GM19324 (cell line): ENCODE data around the gene NRCAM.

Experiments
- ATAC-seq: cut with Tn5 transposase; IDR thresholded peaks from one replicate; pipeline ENCODE4 v1.9.1; 2021; ENCODE audit warnings: mild to moderate bottlenecking, moderate library complexity; ENCODE audit not compliant: unreplicated experiment, low FRiP score

The NRCAM gene

GRCh38 chr7:108430664-108431063 lies 25.6 kb downstream of the NRCAM start:
- ATAC-seq, result no peak

DNA sequence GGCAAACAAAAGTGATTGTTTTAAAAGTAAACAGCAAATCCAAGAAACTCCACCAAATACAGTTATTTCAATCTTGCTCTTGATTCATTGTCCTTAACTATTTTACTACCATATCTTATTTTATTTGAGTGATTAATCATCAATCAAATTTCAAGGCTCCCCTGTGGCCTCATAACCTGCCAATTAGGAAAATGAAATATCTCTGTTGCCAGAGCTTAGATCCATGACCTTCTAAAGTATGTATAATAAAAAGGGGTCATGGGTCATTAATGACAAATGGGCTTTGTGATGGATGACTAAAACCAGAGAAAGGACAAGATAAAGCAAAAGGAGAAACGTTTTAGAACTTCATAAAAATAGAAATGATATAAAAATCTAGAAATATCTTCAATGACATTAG lies 28.5 kb downstream of the NRCAM start:
- ATAC-seq, result no peak

DNA sequence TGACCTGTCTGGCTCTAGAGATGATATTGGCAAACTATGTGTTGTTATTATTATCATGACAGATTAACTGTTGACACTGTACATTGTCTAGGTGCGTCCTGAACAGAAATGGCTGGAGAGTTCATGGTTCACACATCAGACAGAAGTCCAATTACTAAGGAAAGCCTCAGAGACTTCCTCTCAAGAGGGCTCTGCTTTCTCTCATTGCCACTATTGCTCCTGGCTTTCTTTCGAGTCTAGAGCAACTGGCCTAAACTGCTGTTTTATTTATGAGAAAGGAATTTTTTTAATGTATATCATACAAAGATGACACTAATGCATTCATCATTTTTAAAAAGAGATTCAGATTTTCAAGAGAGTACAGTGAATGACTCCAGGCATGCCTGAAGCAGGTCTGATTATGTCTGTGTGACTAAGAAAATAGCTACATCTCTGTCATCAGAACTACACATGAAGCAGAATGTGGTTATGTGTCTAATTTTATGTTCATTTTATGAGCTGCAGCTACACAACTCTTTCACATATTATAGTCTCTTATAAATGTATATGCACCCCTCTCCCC lies 30.4 kb downstream of the NRCAM start:
- ATAC-seq, result no peak

GRCh38 chr7:108424013-108424412 lies 32.2 kb downstream of the NRCAM start:
- ATAC-seq, result no peak

DNA sequence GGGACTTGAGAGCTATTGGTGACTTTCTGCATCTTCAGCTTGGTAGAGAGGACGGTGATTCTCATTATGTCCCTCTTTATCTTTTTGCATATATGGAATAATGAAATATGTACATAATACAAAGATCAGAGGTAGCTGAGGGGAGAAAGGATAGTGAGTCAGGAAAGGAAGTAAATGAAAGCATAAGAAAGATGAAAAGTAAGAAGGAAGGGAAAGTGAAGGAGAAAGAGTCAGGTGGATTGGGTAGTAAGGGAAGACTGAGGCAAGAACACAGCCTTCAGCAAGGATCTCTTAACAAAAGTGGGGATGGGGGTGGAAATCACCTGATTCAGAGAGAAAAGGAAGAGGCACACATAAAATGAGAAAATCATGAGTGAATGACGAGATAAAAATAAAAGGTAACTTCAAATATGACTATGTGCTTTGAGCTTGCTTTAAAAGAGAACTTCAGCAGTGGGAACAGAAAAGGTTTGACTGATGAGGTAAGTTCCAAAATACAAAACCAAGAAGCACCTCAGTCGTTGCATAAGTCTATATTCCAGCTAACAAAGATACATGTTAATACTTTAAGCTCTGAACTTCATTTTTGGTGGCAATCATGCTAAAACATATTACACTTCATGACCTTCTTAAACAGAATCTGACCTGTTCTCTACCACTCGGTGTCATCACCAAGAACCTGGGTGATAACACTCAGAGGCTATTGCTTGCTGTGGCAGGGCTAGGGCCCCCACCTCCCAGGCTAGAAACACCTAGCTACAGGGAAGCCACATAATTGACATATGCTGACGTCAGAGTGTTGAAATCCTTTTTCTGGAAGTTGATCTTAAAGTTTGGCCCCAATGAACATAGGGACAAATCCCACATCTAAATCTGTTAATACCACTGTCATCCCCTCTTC lies 32.9 kb downstream of the NRCAM start:
- ATAC-seq, result no peak

DNA sequence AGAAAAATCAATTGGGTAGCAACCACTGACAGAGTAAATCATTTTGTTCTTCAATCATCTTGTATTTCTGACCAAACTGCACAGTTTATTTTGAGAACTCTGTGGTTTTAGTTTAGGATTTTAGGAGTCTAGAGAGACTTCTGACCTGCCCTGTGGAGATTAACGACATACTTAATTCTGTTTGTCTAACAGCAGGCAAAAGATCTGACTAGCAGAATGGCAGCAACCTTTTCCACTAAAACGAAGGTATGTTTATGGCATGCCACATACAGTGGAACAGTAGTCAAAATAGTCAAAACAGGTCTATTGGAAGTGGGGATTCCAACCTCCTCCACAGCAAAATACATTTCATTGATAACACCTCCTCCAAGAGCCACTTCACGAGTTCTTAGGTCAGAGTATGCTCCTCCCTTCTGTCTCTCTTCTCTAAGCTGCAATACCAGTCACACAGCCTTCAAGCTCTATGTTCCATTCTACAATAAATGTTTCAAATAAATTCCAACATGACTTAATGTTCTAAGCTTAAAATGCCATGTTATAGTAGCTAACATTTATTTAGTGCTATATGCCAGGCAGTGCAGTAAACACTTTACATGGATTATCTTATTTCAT lies 34.4 kb downstream of the NRCAM start:
- ATAC-seq, result no peak

GRCh38 chr7:108419961-108420908 lies 36.0 kb downstream of the NRCAM start:
- no peak for ATAC-seq

GRCh38 chr7:108418946-108419345 lies 37.3 kb downstream of the NRCAM start:
- no peak for ATAC-seq

DNA sequence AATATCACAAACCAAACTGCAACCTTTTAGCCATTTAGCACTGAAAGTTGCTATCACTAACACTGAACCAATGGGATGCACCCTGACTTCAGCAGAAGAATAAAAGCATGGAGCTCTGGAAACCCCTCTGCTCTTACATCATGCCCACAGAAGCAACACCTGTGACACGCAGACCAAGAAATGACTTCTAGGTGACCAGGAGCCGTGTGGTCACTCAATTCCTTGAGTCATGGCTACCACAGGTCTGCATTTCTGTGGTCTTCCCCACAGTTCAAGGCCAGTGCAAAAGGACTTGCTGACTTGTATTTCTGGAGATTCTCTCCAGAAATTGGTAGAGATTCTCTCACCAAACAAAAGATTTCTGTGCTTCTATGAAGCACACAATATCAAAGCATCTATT lies 38.3 kb downstream of the NRCAM start:
- no peak for ATAC-seq

- ATAC-seq, result no peak
Measured at GRCh38 chr7:108417144-108417543, 39.1 kb downstream of the NRCAM start.

DNA sequence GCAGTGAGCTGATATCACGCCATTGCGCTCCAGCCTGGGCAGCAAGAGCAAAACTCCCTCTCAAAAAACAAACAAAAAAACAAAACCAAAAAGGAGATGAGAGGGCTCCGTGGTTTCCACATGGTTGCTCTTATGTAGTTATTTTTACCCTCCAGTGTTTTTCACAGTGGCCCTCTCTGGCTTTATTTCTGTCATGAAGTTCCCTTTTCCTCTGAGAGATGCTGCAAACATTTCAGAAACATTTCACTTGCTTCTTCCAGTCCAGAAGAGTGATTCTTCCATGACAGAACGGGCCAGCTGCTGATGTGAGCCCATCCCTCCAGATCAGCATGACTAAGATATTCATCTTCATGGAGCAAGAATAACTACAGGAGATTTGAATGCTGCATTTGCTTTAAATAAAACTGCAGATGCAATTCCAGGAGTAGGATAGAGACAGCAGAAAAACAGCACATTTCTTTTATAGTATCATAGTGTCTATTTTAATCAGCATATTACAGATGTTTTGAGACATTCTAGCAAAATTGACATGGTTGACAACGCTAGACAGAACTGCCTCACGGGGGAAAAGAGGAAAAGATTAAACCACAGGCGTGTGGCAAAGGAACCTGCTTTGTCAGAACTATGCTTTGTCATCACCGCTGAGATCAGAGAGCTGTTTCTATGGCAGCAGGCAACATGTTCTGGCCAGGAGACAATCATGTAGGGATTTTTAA lies 40.3 kb downstream of the NRCAM start:
- ATAC-seq, result peak; percentile 78

DNA sequence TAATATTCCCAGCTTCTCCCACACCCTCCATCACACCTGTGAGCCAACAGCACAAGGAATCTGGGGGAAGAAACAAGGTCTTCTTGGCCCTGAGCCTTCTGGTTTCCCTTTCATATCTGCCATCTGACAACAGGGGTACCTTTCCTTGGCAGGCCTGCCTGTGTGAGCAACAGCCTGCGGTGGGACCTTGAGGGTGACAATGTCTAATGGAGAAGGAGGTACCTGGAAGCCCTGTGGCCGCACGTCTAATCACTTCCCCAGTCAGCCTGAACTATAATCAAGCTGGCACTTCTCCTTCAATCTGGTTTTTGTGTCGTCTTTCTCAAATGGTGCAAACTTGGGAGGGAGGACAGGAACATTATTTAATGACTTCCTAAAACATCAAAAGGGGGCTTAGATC lies 41.2 kb downstream of the NRCAM start:
- ATAC-seq, result no peak

DNA sequence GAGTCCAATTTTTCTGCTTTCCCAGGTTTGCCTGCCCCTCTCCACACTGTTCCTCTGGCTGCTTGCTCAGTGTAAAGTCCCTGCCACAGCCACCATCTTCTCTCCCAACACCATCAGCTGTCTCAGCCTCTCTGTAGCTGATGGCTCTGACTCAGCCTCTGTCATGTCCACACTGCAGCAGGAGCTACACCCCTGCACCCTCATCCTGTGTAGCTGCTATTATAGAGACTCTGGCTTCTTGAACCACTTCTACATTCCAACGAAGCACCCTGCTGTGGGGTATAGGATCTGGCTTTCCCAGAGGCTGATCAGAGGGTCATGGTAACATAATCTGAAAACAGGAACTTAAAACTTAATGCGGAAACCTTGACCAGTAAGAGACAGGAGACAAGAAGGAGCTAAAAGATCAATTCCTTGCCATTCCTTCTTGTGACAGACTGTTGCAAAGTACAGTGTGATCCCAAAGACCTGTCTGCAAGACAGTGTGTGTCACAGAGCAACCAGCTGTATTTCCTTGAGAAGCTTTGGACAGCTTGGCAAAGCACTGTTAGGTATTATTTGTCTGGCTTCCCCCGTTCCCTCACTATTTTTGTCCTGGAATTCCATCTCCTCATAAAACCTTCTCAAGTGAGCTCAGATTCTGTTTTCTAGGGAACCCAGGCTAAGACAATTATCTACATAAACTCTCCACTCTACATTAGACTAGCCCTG lies 42.3 kb downstream of the NRCAM start:
- no peak for ATAC-seq

DNA sequence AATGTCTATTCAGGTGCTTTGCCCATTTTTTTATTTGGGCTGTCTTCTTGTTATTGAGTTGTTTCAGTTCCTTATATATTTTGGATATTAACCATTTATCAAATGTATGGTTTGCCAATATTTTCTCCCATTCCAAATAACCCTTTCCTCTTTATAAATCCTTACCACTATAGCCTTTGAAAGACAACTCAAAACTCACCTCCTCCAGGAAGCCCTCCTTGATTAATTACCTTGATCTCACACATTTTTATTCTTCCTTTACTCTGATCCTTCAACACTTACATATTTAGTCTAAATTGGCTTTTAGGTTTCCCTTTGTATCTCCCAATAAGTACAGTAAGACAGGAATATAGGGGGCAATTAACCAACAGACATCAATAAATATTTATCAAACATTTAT lies 42.9 kb downstream of the NRCAM start:
- no peak for ATAC-seq

- no peak for ATAC-seq
Measured at GRCh38 chr7:108409146-108409545, 47.1 kb downstream of the NRCAM start.

GRCh38 chr7:108408296-108408991 lies 47.8 kb downstream of the NRCAM start:
- ATAC-seq, result no peak

GRCh38 chr7:108407676-108408075 lies 48.6 kb downstream of the NRCAM start:
- ATAC-seq, result no peak

GRCh38 chr7:108406222-108406890 lies 49.9 kb downstream of the NRCAM start:
- ATAC-seq, result no peak
